SU-DHL-6 (cell line): ENCODE data around the gene POU6F2.

Source experiments
- EZH2phosphoT487 ChIP-seq: fragments of 200-600 bp; sonication (generic), shearing (Covaris generic); conservative IDR thresholded peaks from 2 replicates; pipeline ENCODE4 v1.6.1; 2018; ENCODE audit warnings: mild to moderate bottlenecking, antibody characterized with exemption, low read length, moderate library complexity, mixed read lengths
- TF ChIP-seq, protein P1 (sequence below): fragments of 200-600 bp; sonication (generic); IDR thresholded peaks from one replicate; pipeline ENCODE4 v1.5.1; 2017; ENCODE audit warnings: antibody characterized with exemption, mild to moderate bottlenecking, low read length, moderate library complexity; ENCODE audit not compliant: insufficient read depth, poor library complexity, severe bottlenecking

DNA sequence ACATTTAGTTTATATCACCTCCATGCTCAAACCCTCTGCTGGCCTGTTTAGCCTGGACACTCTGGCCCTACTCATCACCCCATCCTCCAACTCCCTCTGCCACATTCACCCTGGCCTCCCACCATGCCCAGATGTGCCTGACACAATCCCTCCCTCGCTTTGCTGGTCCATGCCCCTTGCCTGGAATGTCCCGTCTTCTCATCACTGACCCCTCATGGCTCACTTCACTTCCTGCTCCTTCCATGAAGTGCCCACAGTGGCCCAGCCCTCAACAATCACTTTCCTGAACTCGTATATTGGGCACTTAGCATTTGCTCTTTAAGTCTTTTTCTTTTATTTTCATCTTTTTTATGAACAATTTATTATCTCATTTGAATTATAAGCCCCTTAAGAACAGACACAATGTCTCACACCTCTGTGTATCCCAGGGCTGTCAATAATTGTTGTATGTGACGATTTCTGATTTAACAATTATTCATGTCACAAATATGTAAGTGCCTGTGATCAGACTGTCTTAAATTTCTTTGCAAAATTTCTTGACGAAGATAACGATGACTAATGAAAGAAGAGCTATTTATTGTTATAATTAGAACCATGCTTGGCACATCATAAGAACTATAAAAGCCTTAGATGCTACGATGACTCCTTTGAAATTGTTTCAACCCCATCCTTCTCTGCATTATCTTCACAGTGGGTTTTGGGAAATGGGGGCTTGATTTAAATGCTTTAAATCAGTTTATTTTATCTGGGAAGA lies 378.6 kb downstream of the POU6F2 start:
- TF ChIP-seq, protein P1, sequence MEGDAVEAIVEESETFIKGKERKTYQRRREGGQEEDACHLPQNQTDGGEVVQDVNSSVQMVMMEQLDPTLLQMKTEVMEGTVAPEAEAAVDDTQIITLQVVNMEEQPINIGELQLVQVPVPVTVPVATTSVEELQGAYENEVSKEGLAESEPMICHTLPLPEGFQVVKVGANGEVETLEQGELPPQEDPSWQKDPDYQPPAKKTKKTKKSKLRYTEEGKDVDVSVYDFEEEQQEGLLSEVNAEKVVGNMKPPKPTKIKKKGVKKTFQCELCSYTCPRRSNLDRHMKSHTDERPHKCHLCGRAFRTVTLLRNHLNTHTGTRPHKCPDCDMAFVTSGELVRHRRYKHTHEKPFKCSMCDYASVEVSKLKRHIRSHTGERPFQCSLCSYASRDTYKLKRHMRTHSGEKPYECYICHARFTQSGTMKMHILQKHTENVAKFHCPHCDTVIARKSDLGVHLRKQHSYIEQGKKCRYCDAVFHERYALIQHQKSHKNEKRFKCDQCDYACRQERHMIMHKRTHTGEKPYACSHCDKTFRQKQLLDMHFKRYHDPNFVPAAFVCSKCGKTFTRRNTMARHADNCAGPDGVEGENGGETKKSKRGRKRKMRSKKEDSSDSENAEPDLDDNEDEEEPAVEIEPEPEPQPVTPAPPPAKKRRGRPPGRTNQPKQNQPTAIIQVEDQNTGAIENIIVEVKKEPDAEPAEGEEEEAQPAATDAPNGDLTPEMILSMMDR = no peak
- TF ChIP-seq EZH2phosphoT487 = no peak
